22Rv1 (cell line): ENCODE data around the gene C9orf72.

Experiments
- ZFX ChIP-seq: fragments of 450-650 bp; IDR thresholded peaks from 2 replicates; pipeline ENCODE4 v1.6.1; 2017; ENCODE audit warnings: antibody characterized with exemption, borderline replicate concordance
- TF ChIP-seq, protein P1 (sequence below): fragments of 450-650 bp; IDR thresholded peaks from 2 replicates; pipeline ENCODE4 v1.5.1; 2017; ENCODE audit warnings: mild to moderate bottlenecking

GRCh38 chr9:27528076-27528885 lies 45.0 kb downstream of the C9orf72 start:
- TF ChIP-seq, protein P1, sequence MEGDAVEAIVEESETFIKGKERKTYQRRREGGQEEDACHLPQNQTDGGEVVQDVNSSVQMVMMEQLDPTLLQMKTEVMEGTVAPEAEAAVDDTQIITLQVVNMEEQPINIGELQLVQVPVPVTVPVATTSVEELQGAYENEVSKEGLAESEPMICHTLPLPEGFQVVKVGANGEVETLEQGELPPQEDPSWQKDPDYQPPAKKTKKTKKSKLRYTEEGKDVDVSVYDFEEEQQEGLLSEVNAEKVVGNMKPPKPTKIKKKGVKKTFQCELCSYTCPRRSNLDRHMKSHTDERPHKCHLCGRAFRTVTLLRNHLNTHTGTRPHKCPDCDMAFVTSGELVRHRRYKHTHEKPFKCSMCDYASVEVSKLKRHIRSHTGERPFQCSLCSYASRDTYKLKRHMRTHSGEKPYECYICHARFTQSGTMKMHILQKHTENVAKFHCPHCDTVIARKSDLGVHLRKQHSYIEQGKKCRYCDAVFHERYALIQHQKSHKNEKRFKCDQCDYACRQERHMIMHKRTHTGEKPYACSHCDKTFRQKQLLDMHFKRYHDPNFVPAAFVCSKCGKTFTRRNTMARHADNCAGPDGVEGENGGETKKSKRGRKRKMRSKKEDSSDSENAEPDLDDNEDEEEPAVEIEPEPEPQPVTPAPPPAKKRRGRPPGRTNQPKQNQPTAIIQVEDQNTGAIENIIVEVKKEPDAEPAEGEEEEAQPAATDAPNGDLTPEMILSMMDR, result no peak
- TF ChIP-seq ZFX, result no peak
